HepG2 (cell line): ENCODE data around the gene HOXD12. TPM values are rescaled to one million over a fixed set of nuclear protein-coding genes. Genes with fewer than 3 reads are reported as not detected.

Experiments used
- FOXP1 ChIP-seq, 2 experiments: fragments of 450-650 bp in 1 of 2; IDR thresholded peaks; 2 replicates each; pipeline ENCODE4 v1.6.1; 2017 to 2018; ENCODE audit warnings: antibody characterized with exemption in 1 of 2
- GATAD1 ChIP-seq: IDR thresholded peaks from 2 replicates; pipeline ENCODE4 v1.6.1; 2016; ENCODE audit warnings: missing genetic modification reagents, missing compliant biosample characterization
- MIER3 ChIP-seq: IDR thresholded peaks from 2 replicates; pipeline ENCODE4 v1.6.1; 2016; ENCODE audit warnings: missing compliant biosample characterization, borderline replicate concordance
- NFE2 ChIP-seq: sonication (generic); formaldehyde crosslinking; IDR thresholded peaks from 2 replicates; pipeline ENCODE4 v1.4.0; 2020; ENCODE audit warnings: missing genetic modification reagents
- SIN3A ChIP-seq: IDR thresholded peaks from 2 replicates; pipeline ENCODE4 v1.6.1; 2011; ENCODE audit warnings: low read depth, mild to moderate bottlenecking, control low read depth, low read length, borderline replicate concordance
- SIN3B ChIP-seq: fragments of 150-350 bp; IDR thresholded peaks from 2 replicates; pipeline ENCODE4 v1.6.1; 2014; ENCODE audit warnings: low read length
- SMYD3 ChIP-seq: sonication (generic); formaldehyde crosslinking; IDR thresholded peaks from 2 replicates; pipeline ENCODE4 v1.8.1; 2023; ENCODE audit warnings: mild to moderate bottlenecking, missing genetic modification reagents
- SP1 ChIP-seq, 2 experiments: fragments of 450-650 bp in 1 of 2; sonication (generic) in 1 of 2; formaldehyde crosslinking in 1 of 2; IDR thresholded peaks; 2 replicates each; pipeline versions ENCODE4 v1.4.0 to v1.6.1; 2016 to 2020; ENCODE audit warnings: missing genetic modification reagents in 1 of 2
- ZNF121 ChIP-seq: sonication (generic); formaldehyde crosslinking; IDR thresholded peaks from 2 replicates; pipeline ENCODE4 v1.5.0; 2020; ENCODE audit warnings: mild to moderate bottlenecking, missing genetic modification reagents
- ZNF546 ChIP-seq: sonication (generic); formaldehyde crosslinking; conservative IDR thresholded peaks from 2 replicates; pipeline ENCODE4 v1.8.1; 2023; ENCODE audit warnings: mild to moderate bottlenecking, missing genetic modification reagents
- ZNF616 ChIP-seq: sonication (generic); formaldehyde crosslinking; IDR thresholded peaks from 2 replicates; pipeline ENCODE4 v1.5.0; 2020; ENCODE audit warnings: low read depth, mild to moderate bottlenecking, missing genetic modification reagents
- ZSCAN12 ChIP-seq: sonication (generic); formaldehyde crosslinking; IDR thresholded peaks from 2 replicates; pipeline ENCODE4 v1.9.0; 2021; ENCODE audit warnings: mild to moderate bottlenecking, missing genetic modification reagents
- polyA plus RNA-seq, 8 experiments: library from polyadenylated mRNA; depleted of rRNA in 3 of 8; stranded (reverse) in 7 of 8; unstranded in 1 of 8; fragments of >200 nt; fragmentation: Illumina TruSeq in 4 of 8; extraction: Trizol in 4 of 8; gene quantifications; 2 replicates each; pipeline versions ENCODE4 v1.2.1 to v1.2.3, GENCODE V29; 2011 to 2016; ENCODE audit warnings: low read depth in 4 of 8, missing spikeins in 1 of 8, mixed read lengths in 1 of 8; ENCODE audit not compliant: insufficient read depth in 1 of 8
- total RNA-seq, 5 experiments: library from RNA; depleted of rRNA; stranded (reverse); fragments of >200 nt; fragmentation: Illumina TruSeq; extraction: Trizol; gene quantifications; 2 replicates each; pipeline ENCODE4 v1.2.3, GENCODE V29; 2016; ENCODE audit warnings: low read depth in 1 of 5
- TF ChIP-seq, protein P1 (sequence below): sonication (generic); formaldehyde crosslinking; IDR thresholded peaks from 2 replicates; pipeline ENCODE4 v1.8.1; 2022; ENCODE audit warnings: low read depth, mild to moderate bottlenecking, missing genetic modification reagents
- TF ChIP-seq, protein P2 (sequence below): sonication (generic); formaldehyde crosslinking; IDR thresholded peaks from 2 replicates; pipeline ENCODE4 v1.9.0; 2021; ENCODE audit warnings: mild to moderate bottlenecking, missing genetic modification reagents
- TF ChIP-seq, protein P3 (sequence below): sonication (generic); formaldehyde crosslinking; IDR thresholded peaks from 2 replicates; pipeline ENCODE4 v1.5.1; 2020; ENCODE audit warnings: mild to moderate bottlenecking, missing genetic modification reagents, moderate library complexity

HOXD12 gene
- total and polyA plus RNA-seq, 2 of the 13 experiments (the other 11 are each of a cell fraction or from before 2014, with no cell fraction given) = not detected

DNA sequence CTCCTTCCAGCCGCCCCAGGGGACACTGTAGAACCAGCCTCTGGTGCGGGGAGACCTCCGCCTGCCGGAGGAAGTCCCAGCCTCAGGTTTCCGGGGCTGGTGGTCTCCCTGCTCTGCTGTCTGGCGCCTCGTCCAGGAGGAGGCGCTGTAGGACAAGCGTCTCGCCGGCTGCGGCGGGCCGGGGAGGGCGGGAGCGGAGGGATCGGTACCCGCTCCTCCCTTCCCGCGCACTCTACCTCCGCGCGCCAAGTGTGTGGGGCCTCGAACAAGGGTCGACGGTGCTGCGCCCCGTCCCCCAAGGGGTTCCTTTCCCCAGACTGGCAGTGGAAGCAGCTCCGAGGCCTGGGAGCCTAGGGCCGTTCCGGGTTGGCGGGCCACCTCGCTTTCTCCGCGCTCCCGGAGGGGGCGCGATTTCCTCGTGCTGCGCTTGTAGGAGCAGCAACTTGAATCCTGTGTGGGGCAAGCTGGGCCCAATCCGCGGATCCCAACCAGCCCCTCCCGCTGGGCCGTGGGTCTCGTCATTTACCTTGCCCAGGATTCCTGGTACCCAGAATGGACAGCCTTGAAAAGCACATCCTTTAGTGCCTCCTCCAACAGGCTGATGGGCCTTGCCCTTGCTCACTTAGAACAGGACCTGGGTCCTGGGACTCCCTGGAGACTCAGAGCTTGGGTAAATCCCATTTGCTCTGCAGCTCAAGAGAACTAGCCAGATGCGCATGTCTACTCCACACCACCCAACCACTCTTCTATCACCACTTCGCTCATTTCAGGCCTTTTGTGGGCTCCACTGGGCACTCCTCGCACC lies 41.1 kb downstream of the HOXD12 start (continued):
- TF ChIP-seq ZNF121 (CRISPR knock-in tag) = peak; percentile 79
- TF ChIP-seq, protein P1, sequence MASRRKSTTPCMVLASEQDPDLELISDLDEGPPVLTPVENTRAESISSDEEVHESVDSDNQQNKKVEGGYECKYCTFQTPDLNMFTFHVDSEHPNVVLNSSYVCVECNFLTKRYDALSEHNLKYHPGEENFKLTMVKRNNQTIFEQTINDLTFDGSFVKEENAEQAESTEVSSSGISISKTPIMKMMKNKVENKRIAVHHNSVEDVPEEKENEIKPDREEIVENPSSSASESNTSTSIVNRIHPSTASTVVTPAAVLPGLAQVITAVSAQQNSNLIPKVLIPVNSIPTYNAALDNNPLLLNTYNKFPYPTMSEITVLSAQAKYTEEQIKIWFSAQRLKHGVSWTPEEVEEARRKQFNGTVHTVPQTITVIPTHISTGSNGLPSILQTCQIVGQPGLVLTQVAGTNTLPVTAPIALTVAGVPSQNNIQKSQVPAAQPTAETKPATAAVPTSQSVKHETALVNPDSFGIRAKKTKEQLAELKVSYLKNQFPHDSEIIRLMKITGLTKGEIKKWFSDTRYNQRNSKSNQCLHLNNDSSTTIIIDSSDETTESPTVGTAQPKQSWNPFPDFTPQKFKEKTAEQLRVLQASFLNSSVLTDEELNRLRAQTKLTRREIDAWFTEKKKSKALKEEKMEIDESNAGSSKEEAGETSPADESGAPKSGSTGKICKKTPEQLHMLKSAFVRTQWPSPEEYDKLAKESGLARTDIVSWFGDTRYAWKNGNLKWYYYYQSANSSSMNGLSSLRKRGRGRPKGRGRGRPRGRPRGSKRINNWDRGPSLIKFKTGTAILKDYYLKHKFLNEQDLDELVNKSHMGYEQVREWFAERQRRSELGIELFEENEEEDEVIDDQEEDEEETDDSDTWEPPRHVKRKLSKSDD = no peak
- no peak for TF ChIP-seq FOXP1 (IDR thresholded peaks at IDR 0.05)
- no peak for TF ChIP-seq FOXP1 (CRISPR knock-in tag; IDR thresholded peaks at IDR 0.05)
- TF ChIP-seq, protein P2, sequence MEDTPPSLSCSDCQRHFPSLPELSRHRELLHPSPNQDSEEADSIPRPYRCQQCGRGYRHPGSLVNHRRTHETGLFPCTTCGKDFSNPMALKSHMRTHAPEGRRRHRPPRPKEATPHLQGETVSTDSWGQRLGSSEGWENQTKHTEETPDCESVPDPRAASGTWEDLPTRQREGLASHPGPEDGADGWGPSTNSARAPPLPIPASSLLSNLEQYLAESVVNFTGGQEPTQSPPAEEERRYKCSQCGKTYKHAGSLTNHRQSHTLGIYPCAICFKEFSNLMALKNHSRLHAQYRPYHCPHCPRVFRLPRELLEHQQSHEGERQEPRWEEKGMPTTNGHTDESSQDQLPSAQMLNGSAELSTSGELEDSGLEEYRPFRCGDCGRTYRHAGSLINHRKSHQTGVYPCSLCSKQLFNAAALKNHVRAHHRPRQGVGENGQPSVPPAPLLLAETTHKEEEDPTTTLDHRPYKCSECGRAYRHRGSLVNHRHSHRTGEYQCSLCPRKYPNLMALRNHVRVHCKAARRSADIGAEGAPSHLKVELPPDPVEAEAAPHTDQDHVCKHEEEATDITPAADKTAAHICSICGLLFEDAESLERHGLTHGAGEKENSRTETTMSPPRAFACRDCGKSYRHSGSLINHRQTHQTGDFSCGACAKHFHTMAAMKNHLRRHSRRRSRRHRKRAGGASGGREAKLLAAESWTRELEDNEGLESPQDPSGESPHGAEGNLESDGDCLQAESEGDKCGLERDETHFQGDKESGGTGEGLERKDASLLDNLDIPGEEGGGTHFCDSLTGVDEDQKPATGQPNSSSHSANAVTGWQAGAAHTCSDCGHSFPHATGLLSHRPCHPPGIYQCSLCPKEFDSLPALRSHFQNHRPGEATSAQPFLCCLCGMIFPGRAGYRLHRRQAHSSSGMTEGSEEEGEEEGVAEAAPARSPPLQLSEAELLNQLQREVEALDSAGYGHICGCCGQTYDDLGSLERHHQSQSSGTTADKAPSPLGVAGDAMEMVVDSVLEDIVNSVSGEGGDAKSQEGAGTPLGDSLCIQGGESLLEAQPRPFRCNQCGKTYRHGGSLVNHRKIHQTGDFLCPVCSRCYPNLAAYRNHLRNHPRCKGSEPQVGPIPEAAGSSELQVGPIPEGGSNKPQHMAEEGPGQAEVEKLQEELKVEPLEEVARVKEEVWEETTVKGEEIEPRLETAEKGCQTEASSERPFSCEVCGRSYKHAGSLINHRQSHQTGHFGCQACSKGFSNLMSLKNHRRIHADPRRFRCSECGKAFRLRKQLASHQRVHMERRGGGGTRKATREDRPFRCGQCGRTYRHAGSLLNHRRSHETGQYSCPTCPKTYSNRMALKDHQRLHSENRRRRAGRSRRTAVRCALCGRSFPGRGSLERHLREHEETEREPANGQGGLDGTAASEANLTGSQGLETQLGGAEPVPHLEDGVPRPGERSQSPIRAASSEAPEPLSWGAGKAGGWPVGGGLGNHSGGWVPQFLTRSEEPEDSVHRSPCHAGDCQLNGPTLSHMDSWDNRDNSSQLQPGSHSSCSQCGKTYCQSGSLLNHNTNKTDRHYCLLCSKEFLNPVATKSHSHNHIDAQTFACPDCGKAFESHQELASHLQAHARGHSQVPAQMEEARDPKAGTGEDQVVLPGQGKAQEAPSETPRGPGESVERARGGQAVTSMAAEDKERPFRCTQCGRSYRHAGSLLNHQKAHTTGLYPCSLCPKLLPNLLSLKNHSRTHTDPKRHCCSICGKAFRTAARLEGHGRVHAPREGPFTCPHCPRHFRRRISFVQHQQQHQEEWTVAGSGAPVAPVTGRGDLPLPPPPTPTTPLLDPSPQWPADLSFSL (CRISPR knock-in tag) = no peak
- TF ChIP-seq SIN3A = no peak
- TF ChIP-seq ZNF546 = 0 out of 2 replicates have a peak, but pooled peaks have one; percentile 51
- TF ChIP-seq, protein P3, sequence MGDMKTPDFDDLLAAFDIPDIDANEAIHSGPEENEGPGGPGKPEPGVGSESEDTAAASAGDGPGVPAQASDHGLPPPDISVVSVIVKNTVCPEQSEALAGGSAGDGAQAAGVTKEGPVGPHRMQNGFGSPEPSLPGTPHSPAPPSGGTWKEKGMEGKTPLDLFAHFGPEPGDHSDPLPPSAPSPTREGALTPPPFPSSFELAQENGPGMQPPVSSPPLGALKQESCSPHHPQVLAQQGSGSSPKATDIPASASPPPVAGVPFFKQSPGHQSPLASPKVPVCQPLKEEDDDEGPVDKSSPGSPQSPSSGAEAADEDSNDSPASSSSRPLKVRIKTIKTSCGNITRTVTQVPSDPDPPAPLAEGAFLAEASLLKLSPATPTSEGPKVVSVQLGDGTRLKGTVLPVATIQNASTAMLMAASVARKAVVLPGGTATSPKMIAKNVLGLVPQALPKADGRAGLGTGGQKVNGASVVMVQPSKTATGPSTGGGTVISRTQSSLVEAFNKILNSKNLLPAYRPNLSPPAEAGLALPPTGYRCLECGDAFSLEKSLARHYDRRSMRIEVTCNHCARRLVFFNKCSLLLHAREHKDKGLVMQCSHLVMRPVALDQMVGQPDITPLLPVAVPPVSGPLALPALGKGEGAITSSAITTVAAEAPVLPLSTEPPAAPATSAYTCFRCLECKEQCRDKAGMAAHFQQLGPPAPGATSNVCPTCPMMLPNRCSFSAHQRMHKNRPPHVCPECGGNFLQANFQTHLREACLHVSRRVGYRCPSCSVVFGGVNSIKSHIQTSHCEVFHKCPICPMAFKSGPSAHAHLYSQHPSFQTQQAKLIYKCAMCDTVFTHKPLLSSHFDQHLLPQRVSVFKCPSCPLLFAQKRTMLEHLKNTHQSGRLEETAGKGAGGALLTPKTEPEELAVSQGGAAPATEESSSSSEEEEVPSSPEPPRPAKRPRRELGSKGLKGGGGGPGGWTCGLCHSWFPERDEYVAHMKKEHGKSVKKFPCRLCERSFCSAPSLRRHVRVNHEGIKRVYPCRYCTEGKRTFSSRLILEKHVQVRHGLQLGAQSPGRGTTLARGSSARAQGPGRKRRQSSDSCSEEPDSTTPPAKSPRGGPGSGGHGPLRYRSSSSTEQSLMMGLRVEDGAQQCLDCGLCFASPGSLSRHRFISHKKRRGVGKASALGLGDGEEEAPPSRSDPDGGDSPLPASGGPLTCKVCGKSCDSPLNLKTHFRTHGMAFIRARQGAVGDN = peak; percentile 91
- TF ChIP-seq ZSCAN12 (CRISPR knock-in tag) = no peak
- no peak for TF ChIP-seq SP1 (IDR thresholded peaks at IDR 0.05)
- 0 out of 2 replicates have a peak, but pooled peaks have one; percentile 17 for TF ChIP-seq SP1 (CRISPR knock-in tag; IDR thresholded peaks at IDR 0.05)
- no peak for TF ChIP-seq SMYD3 (CRISPR knock-in tag)
- no peak for TF ChIP-seq NFE2 (CRISPR knock-in tag)
- no peak; the same call in 1 of the 2 replicates for TF ChIP-seq MIER3 (CRISPR knock-in tag)
- TF ChIP-seq SIN3B = no peak
- TF ChIP-seq GATAD1 (CRISPR knock-in tag) = peak; percentile 67
- no peak for TF ChIP-seq ZNF616 (CRISPR knock-in tag)
